Measurements from ENCODE around the gene RAD1. TPM values are rescaled to one million over a fixed set of nuclear protein-coding genes. Genes with fewer than 3 reads are reported as not detected.

The RAD1 gene
- total RNA-seq, 1 experiment from 2014 or later, result 33.4 TPM

GRCh38 chr5:34857894-34858293 is 57.4 kb downstream of the RAD1 start:
- Mint-ChIP-seq H3K27ac (no peak overlapping the region), H3K36me3 (peaks cover under 1% of the 10 kb centered on the region; the same call in 1 of the 2 replicates), H3K9me3 (peaks cover 2% of the 10 kb centered on the region), H3K4me3 (no peak overlapping the region), H3K27me3 (ENCODE audit: low read depth) (no peaks in the 10 kb centered on the region; the same call in 1 of the 2 replicates), H3K4me1 (peaks cover 26% of the 10 kb centered on the region)
- CTCF ChIA-PET, result no interaction called here
- DNase-seq (ENCODE audit: low spot score), result no peak
- no peak for ATAC-seq
- no peak for TF ChIP-seq ETV6 (CRISPR knock-in tag; IDR thresholded peaks at IDR 0.05)
- no peak for TF ChIP-seq SOX15 (CRISPR knock-in tag; IDR thresholded peaks at IDR 0.05)
- TF ChIP-seq NR3C1 (CRISPR knock-in tag; conservative IDR thresholded peaks at IDR 0.05; ENCODE audit: low read depth), result no peak
- no peak for TF ChIP-seq ERG (CRISPR knock-in tag; IDR thresholded peaks at IDR 0.05)
- no peak for TF ChIP-seq AFF4 (CRISPR knock-in tag; IDR thresholded peaks at IDR 0.05; ENCODE audit: borderline replicate concordance)
- TF ChIP-seq, protein P1, sequence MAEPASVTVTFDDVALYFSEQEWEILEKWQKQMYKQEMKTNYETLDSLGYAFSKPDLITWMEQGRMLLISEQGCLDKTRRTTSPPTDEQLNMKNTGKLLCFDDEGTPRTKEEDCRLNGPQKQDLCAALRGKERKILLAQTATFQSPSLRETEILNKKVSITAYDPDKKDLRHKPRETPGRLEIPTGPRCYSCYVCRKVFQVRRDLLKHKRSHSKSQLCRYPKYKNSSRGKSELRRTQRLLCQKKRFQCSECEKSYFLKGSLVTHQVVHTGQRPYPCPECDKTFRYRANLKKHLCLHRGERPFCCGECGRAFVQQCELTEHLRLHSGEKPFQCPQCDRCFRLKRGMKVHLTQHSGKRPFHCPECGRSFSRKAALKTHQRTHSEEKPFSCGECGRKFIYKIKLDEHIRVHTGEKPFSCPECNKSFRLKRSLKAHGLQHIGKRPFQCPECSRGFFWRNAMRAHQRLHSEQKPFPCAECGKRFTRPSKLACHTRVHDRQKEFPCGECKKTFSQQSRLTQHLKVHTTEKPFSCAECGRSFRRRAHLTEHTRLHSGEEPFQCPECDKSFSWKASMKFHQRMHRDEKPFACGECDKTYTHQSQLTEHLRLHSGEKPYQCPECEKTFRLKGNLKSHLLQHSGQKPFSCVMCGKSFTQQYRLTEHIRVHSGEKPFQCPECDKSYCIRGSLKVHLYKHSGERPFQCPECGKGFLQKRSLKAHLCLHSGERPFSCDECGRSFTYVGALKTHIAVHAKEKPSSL (CRISPR knock-in tag; conservative IDR thresholded peaks at IDR 0.05), result no peak
- TF ChIP-seq GABPB1 (CRISPR knock-in tag; IDR thresholded peaks at IDR 0.05), result no peak
- TF ChIP-seq CBFB (CRISPR knock-in tag; IDR thresholded peaks at IDR 0.05; ENCODE audit: low read depth), result no peak
- TF ChIP-seq MXD4 (CRISPR knock-in tag; IDR thresholded peaks at IDR 0.05; ENCODE audit: borderline replicate concordance), result no peak
- TF ChIP-seq RELA (CRISPR knock-in tag; IDR thresholded peaks at IDR 0.05; ENCODE audit: borderline replicate concordance), result no peak
- no peak for TF ChIP-seq ATF6 (CRISPR knock-in tag; IDR thresholded peaks at IDR 0.05)
- TF ChIP-seq TEAD1 (CRISPR knock-in tag; IDR thresholded peaks at IDR 0.05), result no peak
- TF ChIP-seq ESRRA (CRISPR knock-in tag; IDR thresholded peaks at IDR 0.05; ENCODE audit: borderline replicate concordance), result no peak
- POLR2A ChIA-PET, result no interaction called here

- no peak overlapping the region for H3K4me3 Mint-ChIP-seq
- H3K4me1 Mint-ChIP-seq, result peaks cover 18% of the 10 kb centered on the region
- CTCF ChIA-PET, result no interaction called here
- POLR2A ChIA-PET, result no interaction called here
- H3K27ac Mint-ChIP-seq, result no peak overlapping the region
- H3K9me3 Mint-ChIP-seq, result peaks cover 9% of the 10 kb centered on the region
- ATAC-seq, result no peak
- peaks cover 8% of the 10 kb centered on the region for H3K36me3 Mint-ChIP-seq
- no peak for DNase-seq (ENCODE audit: low spot score)
- no peaks in the 10 kb centered on the region; the same call in none of the 2 replicates for H3K27me3 Mint-ChIP-seq (ENCODE audit: low read depth)
- TF ChIP-seq ATF2 (CRISPR knock-in tag; IDR thresholded peaks at IDR 0.05; ENCODE audit: borderline replicate concordance, low read depth) (no peak), FOXJ3 (CRISPR knock-in tag; IDR thresholded peaks at IDR 0.05; ENCODE audit: borderline replicate concordance) (no peak), ELF4 (CRISPR knock-in tag; IDR thresholded peaks at IDR 0.05; ENCODE audit: low read depth) (no peak), AFF4 (CRISPR knock-in tag; IDR thresholded peaks at IDR 0.05; ENCODE audit: borderline replicate concordance) (no peak)
- TF ChIP-seq, protein P2, sequence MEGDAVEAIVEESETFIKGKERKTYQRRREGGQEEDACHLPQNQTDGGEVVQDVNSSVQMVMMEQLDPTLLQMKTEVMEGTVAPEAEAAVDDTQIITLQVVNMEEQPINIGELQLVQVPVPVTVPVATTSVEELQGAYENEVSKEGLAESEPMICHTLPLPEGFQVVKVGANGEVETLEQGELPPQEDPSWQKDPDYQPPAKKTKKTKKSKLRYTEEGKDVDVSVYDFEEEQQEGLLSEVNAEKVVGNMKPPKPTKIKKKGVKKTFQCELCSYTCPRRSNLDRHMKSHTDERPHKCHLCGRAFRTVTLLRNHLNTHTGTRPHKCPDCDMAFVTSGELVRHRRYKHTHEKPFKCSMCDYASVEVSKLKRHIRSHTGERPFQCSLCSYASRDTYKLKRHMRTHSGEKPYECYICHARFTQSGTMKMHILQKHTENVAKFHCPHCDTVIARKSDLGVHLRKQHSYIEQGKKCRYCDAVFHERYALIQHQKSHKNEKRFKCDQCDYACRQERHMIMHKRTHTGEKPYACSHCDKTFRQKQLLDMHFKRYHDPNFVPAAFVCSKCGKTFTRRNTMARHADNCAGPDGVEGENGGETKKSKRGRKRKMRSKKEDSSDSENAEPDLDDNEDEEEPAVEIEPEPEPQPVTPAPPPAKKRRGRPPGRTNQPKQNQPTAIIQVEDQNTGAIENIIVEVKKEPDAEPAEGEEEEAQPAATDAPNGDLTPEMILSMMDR (IDR thresholded peaks at IDR 0.05), result no peak
These were observed 58.1 kb downstream of the RAD1 start for GRCh38 chr5:34857161-34857560.
